Measurements from ENCODE around the gene DPH1.

GRCh38 chr17:2068519-2069051, 38.6 kb downstream of the DPH1 start:
- no peak for TF ChIP-seq CTCF (IDR thresholded peaks at IDR 0.05; ENCODE audit: low read depth, low read length)
- no peak for TF ChIP-seq EZH2phosphoT487 (IDR thresholded peaks at IDR 0.05; ENCODE audit: low read depth)
